Ovary (tissue), 9 donors: ENCODE measurements around the gene ABLIM1. TPM values are rescaled to one million over a fixed set of nuclear protein-coding genes. Genes with fewer than 3 reads are reported as not detected.

ENCODE experiments used
- DNase-seq, 5 donors: peaks; one replicate each; pipeline ENCODE4 v3.0.0-alpha.2; 2019 to 2020
- H3K27ac ChIP-seq, 2 donors: fragments of 200-600 bp; one replicate each; pipeline versions ENCODE4 v1.5.1 to v1.8.0; 2019 to 2022
- H3K27me3 ChIP-seq: fragments of 200-600 bp; one replicate; pipeline ENCODE4 v1.8.0; 2022
- H3K36me3 ChIP-seq: fragments of 200-600 bp; sonication (generic); one replicate; pipeline ENCODE4 v1.5.1; 2019
- H3K4me1 ChIP-seq: one replicate; pipeline ENCODE4 v1.8.1; 2013; ENCODE audit warnings: mild to moderate bottlenecking, moderate library complexity; ENCODE audit not compliant: insufficient read depth
- H3K4me3 ChIP-seq: fragments of 200-600 bp; sonication (generic); one replicate; pipeline ENCODE4 v1.5.1; 2017
- H3K9me3 ChIP-seq, 2 donors: fragments of 200-600 bp in 1 of 2; sonication (generic) in 1 of 2; one replicate each; pipeline versions ENCODE4 v1.5.1 to v1.8.1; 2013 to 2019; ENCODE audit warnings: mild to moderate bottlenecking in 1 of 2, moderate library complexity in 1 of 2
- CTCF ChIP-seq, 3 donors: fragments of 450-650 bp in 2 of 3; fragments of 200-600 bp in 1 of 3; IDR thresholded peaks; one replicate each; pipeline versions ENCODE4 v1.5.1 to v1.8.0; 2016 to 2022; ENCODE audit warnings: antibody characterized with exemption in 3 of 3, mild to moderate bottlenecking in 1 of 3
- EP300 ChIP-seq: sonication (generic); formaldehyde crosslinking; IDR thresholded peaks from one replicate; pipeline ENCODE4 v1.6.1; 2017; ENCODE audit warnings: antibody characterized with exemption
- POLR2A ChIP-seq: fragments of 450-650 bp; IDR thresholded peaks from one replicate; pipeline ENCODE4 v1.6.1; 2017; ENCODE audit warnings: antibody characterized with exemption, mild to moderate bottlenecking, moderate library complexity
- WGBS, 3 donors: extraction: QIAGEN DNeasy Blood & Tissue Kit in 1 of 3; methylation state at CpG; one replicate each; pipeline versions ENCODE4 v1.1.5 to v1.1.7; 2013 to 2017; 5-methylcytosine and 5-hydroxymethylcytosine counted together
- intact Hi-C, 4 donors: fragments of 100-400 bp; cut with DNase I; formaldehyde crosslinking; loops; one replicate each; pipeline versions ENCODE4 v1.11.0 to v1.15.1; 2022 to 2023
- polyA plus RNA-seq, 2 donors: library from polyadenylated mRNA; stranded (reverse); fragments of 200-250 nt in 1 of 2; fragments of 350-450 nt in 1 of 2; fragmentation: Illumina TruSeq in 1 of 2; extraction: RNeasy Lipid Tissue Mini Kit (QIAGEN cat#74804) in 1 of 2; gene quantifications; one replicate each; pipeline ENCODE4 v1.2.3, GENCODE V29; 2013 to 2014
- total RNA-seq, 7 donors: library from RNA; depleted of rRNA in 2 of 7; stranded (reverse); fragments of >200 nt in 2 of 7; fragmentation: NEBNext Ultra II Directional in 3 of 7; extraction: Animal tissue kit (Norgen Biotek cat#: 25700) in 3 of 7; gene quantifications; one replicate each; pipeline versions ENCODE4 v1.1.0 to v1.2.4, GENCODE V29; 2016 to 2023
- donor health status: DM: no; HTN: no; CAD: no; lungs with moderate emphysema.
- donor health status: DM: no; HTN: no; CAD: no.
- donor health status: Bipolar disorder and iron deficiency.
- donor health status: DM: yes; HTN: yes; CAD: no.
- donor health status: DM: no; HTN: no; CAD: no.
- donor health status: DM: yes; HTN: yes; CAD: no.

The ABLIM1 gene
- total and polyA plus RNA-seq, 9 donors = 155 to 505 (median 283) TPM

- 75 to 88% (median 86%) methylated on average over 5 of the region's 5 CpGs for WGBS, 3 donors
- Histone ChIP-seq H3K36me3 (no peaks in the 10 kb centered on the region), H3K4me1 (peaks cover 4% of the 10 kb centered on the region), H3K27me3 (no peaks in the 10 kb centered on the region), H3K27ac (no peak overlapping the region), H3K4me3 (no peak overlapping the region), H3K9me3 (no peaks in the 10 kb centered on the region)
- intact Hi-C loops = no loop called here
- TF ChIP-seq CTCF (IDR thresholded peaks at IDR 0.05) (no peak), POLR2A (no peak), EP300 (no peak)
- DNase-seq = no peak
These were observed 11.6 kb downstream of the ABLIM1 start for GRCh38 chr10:114646426-114646825.

- Histone ChIP-seq H3K36me3 (no peaks in the 10 kb centered on the region), H3K27me3 (no peaks in the 10 kb centered on the region), H3K4me3 (no peak overlapping the region), H3K4me1 (peaks cover 4% of the 10 kb centered on the region), H3K9me3 (no peaks in the 10 kb centered on the region), H3K27ac (no peak overlapping the region)
- 49 to 65% (median 58%) methylated on average over 3 of the region's 3 CpGs for WGBS, 3 donors
- DNase-seq = no peak
- intact Hi-C loops = no loop called here
- TF ChIP-seq CTCF (IDR thresholded peaks at IDR 0.05) (no peak), EP300 (no peak), POLR2A (no peak)
These were observed 12.4 kb downstream of the ABLIM1 start for GRCh38 chr10:114645706-114646105.

- H3K9me3 ChIP-seq = no peaks in the 10 kb centered on the region
- 86 to 92% (median 86%) methylated on average over 2 of the region's 2 CpGs for WGBS, 3 donors
- DNase-seq = no peak
- no peaks in the 10 kb centered on the region for H3K4me1 ChIP-seq
- H3K27ac ChIP-seq = no peak overlapping the region
- H3K27me3 ChIP-seq = no peaks in the 10 kb centered on the region
- no peak for TF ChIP-seq CTCF (IDR thresholded peaks at IDR 0.05)
- TF ChIP-seq POLR2A = no peak
- TF ChIP-seq EP300 = no peak
- intact Hi-C loops = no loop called here
- no peaks in the 10 kb centered on the region for H3K36me3 ChIP-seq
- H3K4me3 ChIP-seq = no peak overlapping the region
These were observed 14.9 kb downstream of the ABLIM1 start for GRCh38 chr10:114643158-114643557.

- no peak for DNase-seq
- H3K27me3 ChIP-seq = no peaks in the 10 kb centered on the region
- intact Hi-C loops = no loop called here
- WGBS, 3 donors = 61 to 67% (median 65%) methylated on average over 5 of the region's 5 CpGs
- H3K4me1 ChIP-seq = no peaks in the 10 kb centered on the region
- no peaks in the 10 kb centered on the region for H3K9me3 ChIP-seq
- H3K4me3 ChIP-seq = no peak overlapping the region
- H3K27ac ChIP-seq = no peak overlapping the region
- TF ChIP-seq CTCF (IDR thresholded peaks at IDR 0.05) (no peak), POLR2A (no peak), EP300 (no peak)
- no peaks in the 10 kb centered on the region for H3K36me3 ChIP-seq
These were observed 15.3 kb downstream of the ABLIM1 start for GRCh38 chr10:114642729-114643128.
